ENCODE measurements around the gene PATL2. TPM values are rescaled to one million over a fixed set of nuclear protein-coding genes. Genes with fewer than 3 reads are reported as not detected.

The PATL2 gene
- total and polyA plus RNA-seq, 2 experiments from 2014 or later, result 0.77 to 0.85 TPM

- no peaks in the 10 kb centered on the region for H3K4me1 ChIP-seq (ENCODE audit: insufficient read depth)
- H3K9me2 ChIP-seq (replicated peaks; ENCODE audit: insufficient read depth), result no peaks in the 10 kb centered on the region
- no peak overlapping the region for H3K27ac ChIP-seq
- no peak overlapping the region for H3K4me3 ChIP-seq
- H4K20me1 ChIP-seq (ENCODE audit: insufficient read depth, poor library complexity, severe bottlenecking), result no peaks in the 10 kb centered on the region
- no peak for DNase-seq (ENCODE audit: low spot score)
- no peaks in the 10 kb centered on the region for H3K36me3 ChIP-seq (replicated peaks; ENCODE audit: insufficient read depth, low read depth)
- H2AFZ ChIP-seq, result no peak overlapping the region
- no peak overlapping the region for H3K4me2 ChIP-seq
- TF ChIP-seq EZH2 (IDR thresholded peaks at IDR 0.05; ENCODE audit: borderline replicate concordance) (no peak), EZH2phosphoT487 (IDR thresholded peaks at IDR 0.05; ENCODE audit: low read depth, severe bottlenecking, unreplicated experiment) (no peak), CTCF (IDR thresholded peaks at IDR 0.05; ENCODE audit: poor library complexity) (no peak)
- H3K27me3 ChIP-seq, result no peaks in the 10 kb centered on the region
- no peaks in the 10 kb centered on the region for H3K79me2 ChIP-seq
- no peaks in the 10 kb centered on the region for H3K9me3 ChIP-seq (ENCODE audit: low read depth)
- WGBS (ENCODE audit: low lambda C conversion rate, missing lambda C conversion rate), result 87% methylated on average over 6 of the region's 6 CpGs
Observed at GRCh38 chr15:44670087-44670950, 40.8 kb downstream of the PATL2 start.

GRCh38 chr15:44668921-44669320, 42.2 kb downstream of the PATL2 start:
- H3K79me2 ChIP-seq, result no peaks in the 10 kb centered on the region
- no peaks in the 10 kb centered on the region for H3K36me3 ChIP-seq (replicated peaks; ENCODE audit: insufficient read depth, low read depth)
- H3K9me3 ChIP-seq (ENCODE audit: low read depth), result no peaks in the 10 kb centered on the region
- H4K20me1 ChIP-seq (ENCODE audit: insufficient read depth, poor library complexity, severe bottlenecking), result no peaks in the 10 kb centered on the region
- no peaks in the 10 kb centered on the region for H3K27me3 ChIP-seq
- H3K4me2 ChIP-seq, result no peak overlapping the region
- H2AFZ ChIP-seq, result no peak overlapping the region
- 85% methylated on average over 2 of the region's 2 CpGs for WGBS (ENCODE audit: low lambda C conversion rate, missing lambda C conversion rate)
- H3K9me2 ChIP-seq (replicated peaks; ENCODE audit: insufficient read depth), result no peaks in the 10 kb centered on the region
- no peak for TF ChIP-seq EZH2phosphoT487 (IDR thresholded peaks at IDR 0.05; ENCODE audit: low read depth, severe bottlenecking, unreplicated experiment)
- no peak for TF ChIP-seq CTCF (IDR thresholded peaks at IDR 0.05; ENCODE audit: poor library complexity)
- no peak for TF ChIP-seq EZH2 (IDR thresholded peaks at IDR 0.05; ENCODE audit: borderline replicate concordance)
- no peaks in the 10 kb centered on the region for H3K4me1 ChIP-seq (ENCODE audit: insufficient read depth)
- no peak for DNase-seq (ENCODE audit: low spot score)
- H3K27ac ChIP-seq, result no peak overlapping the region
- no peak overlapping the region for H3K4me3 ChIP-seq

GRCh38 chr15:44667039-44667360, 44.1 kb downstream of the PATL2 start:
- 69% methylated on average over 3 of the region's 3 CpGs for WGBS (ENCODE audit: low lambda C conversion rate, missing lambda C conversion rate)
- Histone ChIP-seq H4K20me1 (ENCODE audit: insufficient read depth, poor library complexity, severe bottlenecking) (no peaks in the 10 kb centered on the region), H3K4me1 (ENCODE audit: insufficient read depth) (peaks cover 2% of the 10 kb centered on the region), H3K27me3 (no peaks in the 10 kb centered on the region), H3K79me2 (peaks cover 4% of the 10 kb centered on the region), H3K9me2 (replicated peaks; ENCODE audit: insufficient read depth) (no peaks in the 10 kb centered on the region), H3K9me3 (ENCODE audit: low read depth) (no peaks in the 10 kb centered on the region), H3K36me3 (replicated peaks; ENCODE audit: insufficient read depth, low read depth) (no peaks in the 10 kb centered on the region), H3K27ac (no peak overlapping the region), H2AFZ (no peak overlapping the region), H3K4me3 (no peak overlapping the region), H3K4me2 (no peak overlapping the region)
- no peak for TF ChIP-seq EZH2phosphoT487 (IDR thresholded peaks at IDR 0.05; ENCODE audit: low read depth, severe bottlenecking, unreplicated experiment)
- no peak for TF ChIP-seq CTCF (IDR thresholded peaks at IDR 0.05; ENCODE audit: poor library complexity)
- TF ChIP-seq EZH2 (IDR thresholded peaks at IDR 0.05; ENCODE audit: borderline replicate concordance), result no peak
- no peak for DNase-seq (ENCODE audit: low spot score)

Data from hepatocyte (in vitro differentiated cells).